Stimulated activated CD4-positive, alpha-beta T cell treated with anti-CD3 and anti-CD28 coated beads, Interleukin-12 subunit alpha, Interleukin-12 subunit beta, amount 100 ng/mL, for 24 hours (primary cell): ENCODE data around the gene PPP5C.
"Not testable (repeated sequence)": the region's sequence is repeated elsewhere in the genome, so short reads cannot be mapped to it uniquely, and the experiment has no call there.

Source experiments
- DNase-seq, 2 experiments: peaks; one replicate each; pipeline ENCODE4 v3.0.0-alpha.2; 2020; ENCODE audit warnings: low read depth in 2 of 2

Gene PPP5C, protein sequence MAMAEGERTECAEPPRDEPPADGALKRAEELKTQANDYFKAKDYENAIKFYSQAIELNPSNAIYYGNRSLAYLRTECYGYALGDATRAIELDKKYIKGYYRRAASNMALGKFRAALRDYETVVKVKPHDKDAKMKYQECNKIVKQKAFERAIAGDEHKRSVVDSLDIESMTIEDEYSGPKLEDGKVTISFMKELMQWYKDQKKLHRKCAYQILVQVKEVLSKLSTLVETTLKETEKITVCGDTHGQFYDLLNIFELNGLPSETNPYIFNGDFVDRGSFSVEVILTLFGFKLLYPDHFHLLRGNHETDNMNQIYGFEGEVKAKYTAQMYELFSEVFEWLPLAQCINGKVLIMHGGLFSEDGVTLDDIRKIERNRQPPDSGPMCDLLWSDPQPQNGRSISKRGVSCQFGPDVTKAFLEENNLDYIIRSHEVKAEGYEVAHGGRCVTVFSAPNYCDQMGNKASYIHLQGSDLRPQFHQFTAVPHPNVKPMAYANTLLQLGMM

DNA sequence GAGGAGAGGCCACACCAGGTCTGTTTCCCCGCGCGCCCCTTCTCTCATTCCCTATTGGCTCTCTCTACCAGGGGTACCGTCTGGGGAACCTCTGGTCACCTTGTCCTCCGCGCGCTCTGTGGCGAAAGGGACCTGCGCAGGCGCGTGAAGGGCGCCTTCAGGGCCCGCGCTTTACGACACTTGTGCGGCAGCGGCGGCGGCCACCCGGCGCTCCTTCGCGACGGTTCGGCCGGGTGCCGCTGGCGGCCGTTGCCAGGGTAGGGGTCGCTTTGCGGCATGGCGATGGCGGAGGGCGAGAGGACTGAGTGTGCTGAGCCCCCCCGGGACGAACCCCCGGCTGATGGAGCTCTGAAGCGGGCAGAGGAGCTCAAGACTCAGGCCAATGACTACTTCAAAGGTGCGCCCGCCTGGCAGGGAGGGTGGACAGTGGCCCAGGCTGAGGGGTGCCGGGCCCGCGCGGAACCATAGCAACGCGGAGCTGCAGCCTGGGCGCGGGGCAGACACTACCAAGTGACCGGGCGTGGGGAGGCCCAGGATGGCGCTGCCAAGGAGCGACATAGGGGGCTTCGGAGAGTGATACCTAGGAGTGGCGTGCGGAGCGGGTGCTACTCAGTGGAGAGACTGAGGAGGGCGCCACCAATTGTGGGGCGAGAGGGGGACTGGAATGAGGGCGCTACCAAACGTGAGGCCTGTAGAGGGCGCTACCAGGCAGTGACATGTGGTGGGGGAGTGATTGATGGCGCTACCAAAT is at the start of gene PPP5C:
Gene PPP5C, plus strand, starts transcription at position 267 of the 751 bp plus-strand sequence. Its CDS starts 10 bp downstream, at position 277.
- DNase-seq, result peak; percentile 73 to 84

DNA sequence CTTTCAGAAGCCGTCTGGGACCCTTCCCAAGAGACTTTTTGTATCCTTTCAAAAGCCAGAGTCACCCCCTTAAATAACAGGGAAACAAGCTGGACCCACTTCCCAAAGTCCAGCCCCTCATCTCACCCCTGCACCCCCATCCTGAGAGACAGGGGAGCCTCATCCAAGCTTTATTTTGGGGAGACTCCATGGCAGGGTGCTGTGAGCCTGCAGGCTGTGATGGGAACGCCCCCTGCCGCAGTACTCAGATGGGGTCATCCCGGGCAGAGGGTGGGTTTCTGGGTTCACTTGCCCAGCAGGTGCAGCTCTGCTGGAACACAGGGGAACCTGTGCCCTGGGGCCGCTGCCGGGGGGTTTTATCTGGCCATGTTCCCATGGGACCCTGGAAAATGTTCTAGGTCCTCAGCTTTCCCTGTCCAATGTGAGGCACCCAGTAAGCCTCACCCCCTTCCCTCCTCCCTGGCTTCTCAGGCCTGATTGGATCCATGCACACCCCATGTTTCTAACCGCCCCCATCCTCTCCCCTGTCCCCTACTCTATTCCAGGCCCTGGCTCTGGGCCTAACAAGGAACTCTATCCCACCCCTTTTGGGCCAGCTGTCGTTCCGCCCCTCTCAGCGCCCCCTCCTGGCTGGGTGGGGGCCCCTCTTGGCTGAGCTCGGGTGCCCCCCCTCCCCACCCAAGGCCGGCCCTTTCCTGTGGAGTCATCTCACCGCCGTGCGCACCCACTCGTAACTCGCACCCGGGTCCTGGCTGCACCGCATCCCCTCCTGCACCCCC is 49.0 kb upstream of the PPP5C start:
- no peak for DNase-seq

DNA sequence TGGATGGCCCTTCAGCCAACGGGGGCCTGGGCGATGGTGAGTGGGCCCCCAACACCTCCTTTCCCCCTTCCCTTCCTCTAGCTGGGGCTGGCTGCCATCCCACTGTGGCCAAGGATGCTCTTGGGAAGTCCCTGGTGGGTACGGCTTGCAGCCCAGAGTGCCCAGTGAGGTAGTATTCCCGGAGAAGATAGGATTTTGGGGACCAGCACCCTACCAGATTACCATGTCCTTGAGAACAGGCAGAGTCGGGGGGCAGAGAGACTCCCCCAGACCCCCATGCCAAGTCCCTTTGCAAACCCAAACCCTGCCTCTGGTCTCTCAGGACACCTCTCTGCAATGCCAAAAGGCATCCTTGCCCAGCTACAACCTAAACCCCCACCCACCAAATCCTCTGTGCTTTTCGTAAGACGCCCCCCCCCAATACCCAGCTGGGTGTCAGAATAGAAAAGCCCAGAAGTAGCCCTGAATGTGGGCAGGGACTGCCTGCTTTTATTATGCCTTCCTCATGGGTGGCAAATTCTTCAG is 48.3 kb upstream of the PPP5C start:
- no peak for DNase-seq

DNA sequence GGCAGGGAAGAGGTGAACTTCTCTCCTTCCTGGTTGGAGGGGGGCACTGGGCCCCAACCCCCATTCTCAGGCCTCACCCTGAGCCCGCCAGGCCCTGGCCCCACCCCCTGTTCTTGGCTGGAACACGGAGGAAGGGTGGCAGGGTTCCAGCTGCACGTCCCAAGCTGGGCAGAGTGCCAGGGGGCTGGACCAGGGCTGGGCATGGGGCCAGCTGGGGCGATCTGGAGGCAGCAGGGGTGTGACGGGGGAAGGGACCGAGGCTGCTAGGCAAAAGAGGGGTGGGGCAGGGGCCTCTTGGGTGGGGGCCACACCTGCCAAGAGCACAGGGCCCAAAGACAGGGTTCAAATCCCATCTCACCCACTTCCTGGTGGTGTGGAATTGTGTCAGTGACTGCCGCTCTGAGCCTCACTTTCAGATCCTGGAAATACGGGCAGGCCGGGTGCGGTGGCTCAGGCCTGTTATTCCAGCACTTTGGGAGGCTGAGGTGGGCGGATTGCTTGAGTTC is 47.8 kb upstream of the PPP5C start:
- no peak for DNase-seq

DNA sequence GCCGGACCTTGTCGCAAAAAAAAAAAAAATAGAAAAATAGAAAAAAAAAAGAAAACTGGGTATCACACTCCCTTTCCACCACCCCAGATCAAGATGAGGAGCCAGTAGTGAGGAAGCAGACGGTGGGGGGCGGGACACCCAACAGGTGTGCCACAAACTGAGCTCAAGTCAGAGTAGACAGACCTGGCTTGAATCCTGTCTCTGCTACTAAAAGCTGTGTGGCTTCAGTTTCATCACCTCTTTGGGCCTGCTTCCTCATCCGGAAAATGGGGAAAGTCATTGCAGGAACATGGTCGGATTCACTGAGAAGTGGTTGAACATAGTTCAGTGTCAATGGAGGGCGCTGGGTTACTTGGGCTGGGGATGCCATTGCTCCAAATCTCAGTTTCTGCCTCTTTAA is 47.2 kb upstream of the PPP5C start:
- DNase-seq, result no peak

DNA sequence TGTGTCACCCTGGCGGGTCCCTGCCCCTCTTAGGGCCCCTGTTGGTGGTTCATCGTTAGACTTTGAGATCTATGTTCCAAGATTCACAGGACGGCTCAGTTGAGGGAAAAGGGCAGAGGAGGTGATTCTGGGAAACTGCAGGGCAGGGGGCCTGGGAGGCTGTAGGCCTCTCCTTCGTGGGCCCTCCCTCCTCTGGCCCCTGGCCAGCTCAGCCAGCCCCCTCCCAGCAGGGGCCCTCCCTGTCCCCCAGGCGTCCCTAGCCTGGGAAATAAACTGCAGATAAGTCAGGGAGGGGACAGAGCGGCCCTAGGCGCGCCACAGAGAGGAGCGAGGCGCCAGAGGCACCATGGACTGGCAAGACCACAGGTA is 43.6 kb upstream of the PPP5C start:
- DNase-seq, result no peak

DNA sequence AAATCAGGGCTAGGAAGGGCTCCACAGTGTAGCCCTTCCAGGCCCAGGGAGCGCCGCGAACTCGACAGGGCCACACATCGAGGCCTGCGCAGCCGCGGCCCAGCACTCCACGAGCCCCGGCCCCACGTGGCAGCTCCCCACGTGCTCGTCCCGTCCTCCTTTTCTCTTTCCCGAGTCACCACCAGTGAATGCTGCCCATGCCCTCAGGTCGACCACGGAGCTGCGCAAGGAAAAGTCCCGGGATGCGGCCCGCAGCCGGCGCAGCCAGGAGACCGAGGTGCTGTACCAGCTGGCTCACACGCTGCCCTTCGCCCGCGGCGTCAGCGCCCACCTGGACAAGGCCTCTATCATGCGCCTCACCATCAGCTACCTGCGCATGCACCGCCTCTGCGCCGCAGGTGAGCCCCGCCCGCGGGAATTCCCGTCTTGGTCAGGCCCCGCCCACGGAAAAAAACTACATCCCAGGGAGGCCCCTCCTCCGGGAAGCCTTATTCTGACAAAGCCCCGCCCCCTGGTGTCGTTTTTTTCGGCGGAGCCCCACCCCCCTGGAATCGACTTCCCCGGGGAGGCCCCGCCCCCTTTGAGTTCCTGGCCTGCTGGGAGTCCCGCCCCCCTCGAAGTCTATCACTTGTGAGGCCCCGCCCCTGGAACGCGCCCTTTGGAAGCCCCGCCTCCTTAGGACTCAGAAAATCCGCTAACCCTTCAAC is 43.0 kb upstream of the PPP5C start:
- DNase-seq, result no peak

DNA sequence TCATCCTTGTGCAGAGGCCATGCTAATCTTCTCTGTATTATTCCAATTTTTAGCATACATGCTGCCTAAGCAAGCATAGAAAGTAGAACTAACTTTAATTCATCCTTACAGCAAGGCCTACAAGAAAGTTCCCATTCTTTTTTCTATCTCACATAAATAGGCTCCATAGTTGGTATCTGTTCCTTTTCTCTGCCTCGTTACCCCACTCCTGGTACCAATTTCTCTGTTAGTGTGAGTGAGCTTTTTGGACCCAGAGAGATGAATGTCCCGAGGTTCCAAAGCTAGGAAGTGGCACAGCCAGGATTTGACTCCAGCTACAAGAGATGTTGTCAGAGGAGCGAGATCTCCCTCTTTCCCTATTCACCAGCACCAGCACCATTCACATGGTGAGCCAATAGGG is 40.4 kb upstream of the PPP5C start:
- DNase-seq, result no peak

DNA sequence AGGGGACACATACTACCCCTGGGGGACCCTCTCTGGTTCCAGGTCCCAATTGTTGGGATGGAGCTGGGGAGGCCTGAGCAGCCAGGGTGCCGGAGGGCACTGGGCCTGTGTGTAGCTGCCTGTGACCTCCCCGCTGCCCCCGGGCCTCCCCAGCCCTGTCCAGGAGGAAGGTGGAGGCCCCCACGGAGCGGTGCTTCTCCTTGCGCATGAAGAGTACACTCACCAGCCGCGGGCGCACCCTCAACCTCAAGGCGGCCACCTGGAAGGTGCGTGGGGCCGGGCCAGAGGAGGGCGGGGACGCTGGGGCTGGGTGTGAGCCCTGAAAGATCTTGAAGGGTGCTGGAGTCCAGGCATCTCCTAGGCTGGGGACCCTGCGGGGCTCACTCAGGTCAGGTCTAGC is 38.4 kb upstream of the PPP5C start:
- no peak for DNase-seq

DNA sequence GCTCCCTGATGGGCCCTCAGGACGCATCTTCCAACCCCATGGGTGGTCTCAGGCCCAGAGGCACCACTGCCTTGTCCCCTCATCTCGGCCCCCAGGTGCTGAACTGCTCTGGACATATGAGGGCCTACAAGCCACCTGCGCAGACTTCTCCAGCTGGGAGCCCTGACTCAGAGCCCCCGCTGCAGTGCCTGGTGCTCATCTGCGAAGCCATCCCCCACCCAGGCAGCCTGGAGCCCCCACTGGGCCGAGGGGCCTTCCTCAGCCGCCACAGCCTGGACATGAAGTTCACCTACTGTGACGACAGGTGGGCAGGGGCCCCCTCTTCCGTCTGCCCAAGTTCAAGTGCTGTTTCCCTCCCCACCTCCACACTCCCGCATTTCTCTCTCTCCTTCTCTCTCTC is 37.8 kb upstream of the PPP5C start:
- DNase-seq, result no peak

DNA sequence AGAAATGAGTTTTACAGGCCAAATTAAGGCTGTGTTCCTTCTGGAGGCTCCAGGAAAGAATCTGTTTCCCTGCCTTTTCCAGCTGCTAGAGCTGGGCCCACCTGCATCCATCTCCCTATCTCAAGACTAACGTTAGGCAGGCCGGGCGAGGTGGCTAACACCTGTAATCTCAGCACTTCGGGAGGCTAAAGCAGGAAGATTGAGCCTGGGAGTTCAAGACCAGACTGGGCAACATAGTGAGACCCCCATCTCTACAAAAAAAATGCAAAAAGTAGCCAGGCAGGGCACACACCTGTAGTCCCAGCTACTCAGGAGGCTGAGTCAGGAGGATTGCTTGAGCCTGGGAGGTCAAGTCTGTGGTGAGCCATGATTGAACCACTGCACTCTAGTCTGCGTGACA is 35.4 kb upstream of the PPP5C start:
- DNase-seq, result no peak

DNA sequence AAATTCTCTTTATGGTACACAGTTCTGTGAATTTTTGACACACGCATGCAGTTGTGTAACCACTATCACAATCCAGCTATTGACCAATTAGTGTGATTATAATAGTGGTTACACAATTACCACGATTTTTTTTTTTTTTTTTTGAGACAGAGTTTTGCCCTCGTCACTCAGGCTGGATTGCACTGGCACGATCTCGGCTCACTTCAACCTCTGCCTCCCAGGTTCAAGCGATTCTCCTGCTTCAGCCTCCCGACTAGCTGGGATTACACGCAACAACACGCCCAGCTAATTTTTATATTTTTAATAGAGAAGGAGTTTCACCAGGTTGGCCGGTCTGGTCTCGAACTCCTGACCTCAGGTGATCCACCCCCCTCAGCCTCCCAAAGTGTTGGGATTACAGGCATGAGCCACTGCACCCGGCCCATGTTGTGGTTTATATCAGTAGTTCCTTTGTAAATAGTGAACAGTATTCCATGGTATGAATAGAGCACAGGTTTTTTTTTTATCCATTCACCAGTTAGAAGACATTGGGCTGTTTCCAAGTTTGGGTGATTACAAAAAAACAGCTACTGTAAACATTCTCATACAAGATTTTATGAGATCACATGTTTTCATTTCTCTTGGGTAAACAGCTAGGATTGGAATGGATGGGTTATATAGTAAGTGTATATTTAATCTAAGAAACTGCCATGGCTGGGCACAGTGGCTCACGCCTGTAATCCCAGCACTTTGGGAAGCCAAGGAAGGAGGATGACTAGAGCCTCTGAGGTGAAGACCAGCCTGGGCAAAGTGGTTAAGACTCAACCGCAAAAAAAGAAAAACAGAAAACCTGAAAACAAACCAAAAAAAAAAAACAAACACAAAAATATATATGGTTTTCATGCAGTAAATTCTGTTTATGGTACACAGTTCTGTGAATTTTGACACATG is 33.1 kb upstream of the PPP5C start:
- DNase-seq, result not testable (repeated sequence)

DNA sequence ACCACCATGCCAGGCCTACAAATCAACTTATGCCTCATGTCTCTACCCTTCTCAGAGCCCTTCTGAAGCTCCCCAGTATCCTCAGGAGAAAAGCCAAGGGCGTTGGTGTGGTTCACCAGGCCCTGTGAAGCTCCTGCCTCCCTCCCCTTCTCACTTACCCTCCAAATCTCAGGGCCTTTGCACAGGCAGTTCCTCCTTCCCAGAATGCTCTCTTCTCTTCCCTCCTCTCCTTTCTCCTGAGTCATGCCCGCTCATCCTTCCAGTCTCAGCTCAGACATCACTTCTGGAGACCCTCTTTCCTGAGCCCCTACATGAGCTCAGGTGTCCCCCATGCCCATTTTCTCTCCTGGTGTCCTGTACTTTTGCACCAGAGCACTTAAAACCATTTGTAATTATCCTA is 29.5 kb upstream of the PPP5C start:
- DNase-seq, result no peak

DNA sequence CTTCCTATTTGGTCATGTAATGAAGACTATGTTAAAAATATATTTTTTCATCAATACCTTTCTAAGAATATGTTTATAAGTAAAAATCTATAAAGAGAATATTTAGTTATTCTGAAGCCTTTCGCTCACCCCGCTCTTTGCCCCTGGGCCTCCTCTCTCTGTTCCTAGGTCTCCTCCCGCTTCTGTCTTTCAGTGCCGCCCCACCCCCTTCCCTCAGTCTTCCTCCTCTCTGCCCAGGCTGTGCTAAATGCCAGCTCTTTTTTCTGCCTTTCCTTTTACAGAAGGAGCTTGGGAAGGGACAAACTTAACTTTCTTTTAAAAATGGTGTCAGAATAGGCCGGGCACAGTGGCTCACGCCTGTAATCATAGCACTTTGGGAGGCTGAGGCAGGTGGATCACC is 27.3 kb upstream of the PPP5C start:
- DNase-seq, result no peak

DNA sequence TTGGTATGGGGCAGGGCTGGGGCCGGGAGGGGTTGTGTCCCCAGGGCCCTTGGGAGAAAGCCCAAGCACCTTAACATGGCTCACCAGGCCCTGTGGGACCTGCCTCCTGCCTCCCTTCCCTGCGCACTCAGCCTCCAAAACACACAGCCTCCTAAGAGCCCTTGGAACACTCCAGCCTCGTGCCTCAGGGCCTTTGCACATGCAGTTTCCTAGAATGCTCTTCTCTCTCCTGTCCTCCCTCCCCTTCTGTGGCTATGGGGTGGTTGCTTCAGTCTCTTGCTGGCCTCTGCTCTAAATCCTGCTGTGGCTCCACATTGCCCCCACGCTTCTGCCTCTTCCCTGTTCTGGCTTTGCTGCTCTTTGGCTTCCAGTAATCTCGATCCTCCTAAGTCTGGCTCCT is 26.3 kb upstream of the PPP5C start:
- no peak for DNase-seq

DNA sequence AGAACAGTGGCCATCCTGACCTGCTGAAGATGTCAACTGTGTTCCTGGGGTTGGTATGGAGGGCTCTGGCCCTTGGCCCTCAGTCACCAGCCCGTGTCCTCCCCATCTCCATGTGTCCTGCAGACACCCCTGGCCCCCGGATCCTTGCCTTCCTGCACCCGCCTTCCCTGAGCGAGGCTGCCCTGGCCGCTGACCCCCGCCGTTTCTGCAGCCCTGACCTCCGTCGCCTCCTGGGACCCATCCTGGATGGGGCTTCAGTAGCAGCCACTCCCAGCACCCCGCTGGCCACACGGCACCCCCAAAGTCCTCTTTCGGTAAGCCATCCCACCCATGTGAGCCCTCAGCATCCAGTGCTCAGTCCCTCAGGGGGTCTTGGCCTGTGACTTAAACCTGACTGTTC is 25.2 kb upstream of the PPP5C start:
- DNase-seq, result no peak

DNA sequence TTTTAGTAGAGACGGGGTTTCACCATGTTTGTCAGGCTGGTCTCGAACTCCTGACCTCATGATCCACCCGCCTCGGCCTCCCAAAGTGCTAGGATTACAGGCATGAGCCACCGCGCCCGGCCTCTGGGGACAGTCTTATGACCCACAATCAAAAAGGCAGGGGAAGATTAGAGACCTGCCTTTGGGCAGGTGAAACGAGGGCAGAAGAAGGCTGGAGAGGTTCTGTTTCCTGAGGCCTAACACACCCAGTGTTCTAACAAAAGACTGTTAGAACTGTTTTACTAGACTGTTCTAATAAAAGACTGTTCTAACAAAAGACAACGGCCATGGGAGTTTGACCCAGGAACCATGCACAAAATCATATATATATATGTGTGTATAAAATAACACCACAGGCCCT is 23.7 kb upstream of the PPP5C start:
- DNase-seq, result not testable (repeated sequence)

DNA sequence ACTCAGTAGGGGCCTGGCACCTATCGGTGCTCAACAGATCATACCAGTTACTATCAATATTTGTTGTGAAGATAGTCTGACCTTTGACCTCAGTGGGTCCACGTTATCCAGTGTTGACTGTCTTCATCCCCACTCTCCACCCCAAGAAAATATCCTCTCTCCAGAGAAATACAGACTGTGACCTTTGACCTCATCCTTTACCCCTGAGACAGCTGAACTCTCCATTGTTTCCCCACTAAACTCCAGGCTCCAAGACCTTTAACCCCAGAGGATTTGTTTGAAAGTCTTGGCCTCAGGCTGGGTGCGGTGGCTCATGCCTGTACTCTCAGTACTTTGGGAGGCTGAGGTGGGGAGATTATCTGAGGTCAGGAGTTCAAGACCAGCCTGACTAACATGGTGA is 22.6 kb upstream of the PPP5C start:
- no peak for DNase-seq

DNA sequence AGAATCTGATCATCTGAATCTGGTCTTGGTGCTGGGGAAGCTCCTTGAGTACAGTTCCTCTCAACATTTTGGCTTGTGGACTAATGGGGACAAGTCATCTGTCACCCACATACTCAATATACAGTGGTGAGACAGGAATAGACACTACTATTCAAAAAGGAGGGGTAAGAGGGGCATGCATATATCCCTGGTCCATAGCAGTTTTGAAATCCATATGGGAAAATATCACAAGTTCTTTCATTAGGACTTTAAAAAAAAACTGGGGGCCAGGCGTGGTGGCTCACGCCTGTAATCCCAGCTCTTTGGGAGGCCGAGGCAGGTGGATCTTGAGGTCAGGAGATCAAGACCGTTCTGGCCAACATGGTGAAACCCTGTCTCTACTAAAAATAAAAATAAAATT is 20.3 kb upstream of the PPP5C start:
- DNase-seq, result no peak

DNA sequence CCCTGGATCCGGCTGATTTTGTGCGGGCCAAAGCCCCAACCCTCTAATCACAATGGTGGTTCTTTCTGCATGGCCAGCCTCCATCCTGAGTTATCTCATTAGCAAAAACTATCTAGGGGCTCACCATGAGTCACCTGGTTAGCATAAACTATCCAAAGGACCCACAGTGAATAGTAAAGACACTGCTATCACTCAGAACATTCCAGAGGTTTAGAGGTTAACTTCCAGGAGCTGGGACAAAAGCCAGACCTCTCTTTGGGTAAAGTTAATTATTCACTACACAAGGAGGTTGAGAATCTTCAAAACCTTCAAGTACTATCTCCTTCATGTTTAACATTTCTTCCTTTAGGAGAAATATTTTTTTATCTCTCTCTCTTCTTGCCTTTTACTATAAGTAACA is 18.8 kb upstream of the PPP5C start:
- no peak for DNase-seq
